ENCODE data around the gene KRT37.
"Not testable (repeated sequence)": the region's sequence is repeated elsewhere in the genome, so short reads cannot be mapped to it uniquely, and the experiment has no call there.

Gene KRT37

GRCh38 chr17:41422586-41422985, 1.8 kb downstream of the KRT37 start:
- not testable (repeated sequence) for H3K79me2 ChIP-seq (ENCODE audit: control insufficient read depth, insufficient read depth, low read length); H3K4me2 ChIP-seq (ENCODE audit: low read length); H2AK5ac ChIP-seq (ENCODE audit: low read length); H3K56ac ChIP-seq (ENCODE audit: low read length); H3K9ac ChIP-seq (ENCODE audit: low read length); H3K36me3 ChIP-seq (ENCODE audit: control insufficient read depth, insufficient read depth, low read length); H3K79me1 ChIP-seq (ENCODE audit: low read length); H2BK15ac ChIP-seq (replicated peaks; ENCODE audit: low read depth); H3K4me3 ChIP-seq (ENCODE audit: low read length); H3K4me1 ChIP-seq (ENCODE audit: control insufficient read depth, low read depth, low read length); H3K4ac ChIP-seq (ENCODE audit: low read depth, low read length); H4K8ac ChIP-seq (ENCODE audit: low read depth, low read length); H3K23ac ChIP-seq (ENCODE audit: low read length); DNase-seq; H2BK5ac ChIP-seq (ENCODE audit: low read length); H3K18ac ChIP-seq (ENCODE audit: low read length); H3K27ac ChIP-seq (ENCODE audit: low read depth, low read length); H3K27me3 ChIP-seq (ENCODE audit: insufficient read depth, low read length, poor library complexity); H2BK120ac ChIP-seq (ENCODE audit: low read depth, low read length); H4K5ac ChIP-seq (ENCODE audit: low read length)
- no CpG with 5 or more reads among the region's 11 CpGs for WGBS (ENCODE audit: extremely low coverage, insufficient coverage, low lambda C conversion rate)

GRCh38 chr17:41421617-41422016, 2.8 kb downstream of the KRT37 start:
- Histone ChIP-seq H3K4me3 (ENCODE audit: low read length) (no peak overlapping the region), H4K8ac (ENCODE audit: low read depth, low read length) (no peak overlapping the region), H3K56ac (ENCODE audit: low read length) (no peak overlapping the region), H2AK5ac (ENCODE audit: low read length) (no peak overlapping the region), H3K4me1 (ENCODE audit: control insufficient read depth, low read depth, low read length) (no peaks in the 10 kb centered on the region), H3K4me2 (ENCODE audit: low read length) (no peak overlapping the region), H3K79me2 (ENCODE audit: control insufficient read depth, insufficient read depth, low read length) (no peaks in the 10 kb centered on the region), H2BK120ac (ENCODE audit: low read depth, low read length) (no peak overlapping the region), H3K36me3 (ENCODE audit: control insufficient read depth, insufficient read depth, low read length) (no peaks in the 10 kb centered on the region), H2BK5ac (ENCODE audit: low read length) (no peak overlapping the region), H3K4ac (ENCODE audit: low read depth, low read length) (no peak overlapping the region), H2BK15ac (replicated peaks; ENCODE audit: low read depth) (no peak overlapping the region), H3K27ac (ENCODE audit: low read depth, low read length) (no peak overlapping the region), H3K79me1 (ENCODE audit: low read length) (no peaks in the 10 kb centered on the region), H3K18ac (ENCODE audit: low read length) (no peak overlapping the region), H3K9ac (ENCODE audit: low read length) (no peak overlapping the region), H3K27me3 (ENCODE audit: insufficient read depth, low read length, poor library complexity) (no peaks in the 10 kb centered on the region), H4K5ac (ENCODE audit: low read length) (no peak overlapping the region), H3K23ac (ENCODE audit: low read length) (no peak overlapping the region)
- DNase-seq: no peak
- no CpG with 5 or more reads among the region's 4 CpGs for WGBS (ENCODE audit: extremely low coverage, insufficient coverage, low lambda C conversion rate)

GRCh38 chr17:41421116-41421515, 3.3 kb downstream of the KRT37 start:
- H3K4ac ChIP-seq (ENCODE audit: low read depth, low read length): no peak overlapping the region
- no peak for DNase-seq
- no peaks in the 10 kb centered on the region for H3K79me1 ChIP-seq (ENCODE audit: low read length)
- no peaks in the 10 kb centered on the region for H3K79me2 ChIP-seq (ENCODE audit: control insufficient read depth, insufficient read depth, low read length)
- no peak overlapping the region for H4K8ac ChIP-seq (ENCODE audit: low read depth, low read length)
- no peak overlapping the region for H3K4me3 ChIP-seq (ENCODE audit: low read length)
- H2AK5ac ChIP-seq (ENCODE audit: low read length): no peak overlapping the region
- no peak overlapping the region for H4K5ac ChIP-seq (ENCODE audit: low read length)
- H2BK5ac ChIP-seq (ENCODE audit: low read length): no peak overlapping the region
- H3K18ac ChIP-seq (ENCODE audit: low read length): no peak overlapping the region
- no peak overlapping the region for H3K9ac ChIP-seq (ENCODE audit: low read length)
- WGBS (ENCODE audit: extremely low coverage, insufficient coverage, low lambda C conversion rate): no CpG with 5 or more reads among the region's 9 CpGs
- no peaks in the 10 kb centered on the region for H3K27me3 ChIP-seq (ENCODE audit: insufficient read depth, low read length, poor library complexity)
- no peak overlapping the region for H3K4me2 ChIP-seq (ENCODE audit: low read length)
- H3K36me3 ChIP-seq (ENCODE audit: control insufficient read depth, insufficient read depth, low read length): no peaks in the 10 kb centered on the region
- H2BK120ac ChIP-seq (ENCODE audit: low read depth, low read length): no peak overlapping the region
- no peak overlapping the region for H3K23ac ChIP-seq (ENCODE audit: low read length)
- H3K4me1 ChIP-seq (ENCODE audit: control insufficient read depth, low read depth, low read length): no peaks in the 10 kb centered on the region
- no peak overlapping the region for H2BK15ac ChIP-seq (replicated peaks; ENCODE audit: low read depth)
- H3K56ac ChIP-seq (ENCODE audit: low read length): no peak overlapping the region
- no peak overlapping the region for H3K27ac ChIP-seq (ENCODE audit: low read depth, low read length)

GRCh38 chr17:41420134-41420533, 4.3 kb downstream of the KRT37 start:
- Histone ChIP-seq H3K23ac (ENCODE audit: low read length) (no peak overlapping the region), H3K9ac (ENCODE audit: low read length) (no peak overlapping the region), H2AK5ac (ENCODE audit: low read length) (no peak overlapping the region), H2BK120ac (ENCODE audit: low read depth, low read length) (no peak overlapping the region), H4K8ac (ENCODE audit: low read depth, low read length) (no peak overlapping the region), H3K4me2 (ENCODE audit: low read length) (no peak overlapping the region), H3K27ac (ENCODE audit: low read depth, low read length) (no peak overlapping the region), H3K4me3 (ENCODE audit: low read length) (no peak overlapping the region), H3K18ac (ENCODE audit: low read length) (no peak overlapping the region), H3K79me1 (ENCODE audit: low read length) (no peaks in the 10 kb centered on the region), H3K4me1 (ENCODE audit: control insufficient read depth, low read depth, low read length) (no peaks in the 10 kb centered on the region), H3K79me2 (ENCODE audit: control insufficient read depth, insufficient read depth, low read length) (no peaks in the 10 kb centered on the region), H4K5ac (ENCODE audit: low read length) (no peak overlapping the region), H3K4ac (ENCODE audit: low read depth, low read length) (no peak overlapping the region), H3K27me3 (ENCODE audit: insufficient read depth, low read length, poor library complexity) (no peaks in the 10 kb centered on the region), H3K36me3 (ENCODE audit: control insufficient read depth, insufficient read depth, low read length) (no peaks in the 10 kb centered on the region), H2BK5ac (ENCODE audit: low read length) (no peak overlapping the region), H3K56ac (ENCODE audit: low read length) (no peak overlapping the region), H2BK15ac (replicated peaks; ENCODE audit: low read depth) (no peak overlapping the region)
- DNase-seq: no peak
- no CpG with 5 or more reads among the region's 4 CpGs for WGBS (ENCODE audit: extremely low coverage, insufficient coverage, low lambda C conversion rate)

- no peak overlapping the region for H3K9ac ChIP-seq (ENCODE audit: low read length)
- WGBS (ENCODE audit: extremely low coverage, insufficient coverage, low lambda C conversion rate): no CpG with 5 or more reads among the region's 4 CpGs
Observed at GRCh38 chr17:41419716-41420115, 4.7 kb downstream of the KRT37 start.

GRCh38 chr17:41418116-41418860, 6.1 kb downstream of the KRT37 start:
- DNase-seq: no peak
- no peak overlapping the region for H2BK5ac ChIP-seq (ENCODE audit: low read length)
- no peaks in the 10 kb centered on the region for H3K79me2 ChIP-seq (ENCODE audit: control insufficient read depth, insufficient read depth, low read length)
- H3K4me1 ChIP-seq (ENCODE audit: control insufficient read depth, low read depth, low read length): peaks cover 5% of the 10 kb centered on the region
- no peak overlapping the region for H3K23ac ChIP-seq (ENCODE audit: low read length)
- H3K4me3 ChIP-seq (ENCODE audit: low read length): no peak overlapping the region
- no peaks in the 10 kb centered on the region for H3K27me3 ChIP-seq (ENCODE audit: insufficient read depth, low read length, poor library complexity)
- H4K5ac ChIP-seq (ENCODE audit: low read length): no peak overlapping the region
- no peak overlapping the region for H3K4ac ChIP-seq (ENCODE audit: low read depth, low read length)
- no peak overlapping the region for H3K18ac ChIP-seq (ENCODE audit: low read length)
- no peak overlapping the region for H2BK15ac ChIP-seq (replicated peaks; ENCODE audit: low read depth)
- no peak overlapping the region for H2AK5ac ChIP-seq (ENCODE audit: low read length)
- H3K9ac ChIP-seq (ENCODE audit: low read length): no peak overlapping the region
- H3K79me1 ChIP-seq (ENCODE audit: low read length): no peaks in the 10 kb centered on the region
- H3K4me2 ChIP-seq (ENCODE audit: low read length): no peak overlapping the region
- H4K8ac ChIP-seq (ENCODE audit: low read depth, low read length): no peak overlapping the region
- H2BK120ac ChIP-seq (ENCODE audit: low read depth, low read length): no peak overlapping the region
- no peak overlapping the region for H3K27ac ChIP-seq (ENCODE audit: low read depth, low read length)
- no peak overlapping the region for H3K56ac ChIP-seq (ENCODE audit: low read length)
- no peaks in the 10 kb centered on the region for H3K36me3 ChIP-seq (ENCODE audit: control insufficient read depth, insufficient read depth, low read length)
- no CpG with 5 or more reads among the region's 7 CpGs for WGBS (ENCODE audit: extremely low coverage, insufficient coverage, low lambda C conversion rate)

More at GRCh38 chr17:41419716-41420115, 4.7 kb downstream of the KRT37 start:
- DNase-seq: no peak
- Histone ChIP-seq H3K27ac (ENCODE audit: low read depth, low read length) (no peak overlapping the region), H3K27me3 (ENCODE audit: insufficient read depth, low read length, poor library complexity) (no peaks in the 10 kb centered on the region), H2AK5ac (ENCODE audit: low read length) (no peak overlapping the region), H3K23ac (ENCODE audit: low read length) (no peak overlapping the region), H2BK5ac (ENCODE audit: low read length) (no peak overlapping the region), H3K4ac (ENCODE audit: low read depth, low read length) (no peak overlapping the region), H3K4me1 (ENCODE audit: control insufficient read depth, low read depth, low read length) (no peaks in the 10 kb centered on the region), H3K18ac (ENCODE audit: low read length) (no peak overlapping the region), H3K79me2 (ENCODE audit: control insufficient read depth, insufficient read depth, low read length) (no peaks in the 10 kb centered on the region), H3K79me1 (ENCODE audit: low read length) (no peaks in the 10 kb centered on the region), H2BK120ac (ENCODE audit: low read depth, low read length) (no peak overlapping the region), H3K36me3 (ENCODE audit: control insufficient read depth, insufficient read depth, low read length) (no peaks in the 10 kb centered on the region), H3K56ac (ENCODE audit: low read length) (no peak overlapping the region), H3K4me2 (ENCODE audit: low read length) (no peak overlapping the region), H2BK15ac (replicated peaks; ENCODE audit: low read depth) (no peak overlapping the region), H4K8ac (ENCODE audit: low read depth, low read length) (no peak overlapping the region), H4K5ac (ENCODE audit: low read length) (no peak overlapping the region), H3K4me3 (ENCODE audit: low read length) (no peak overlapping the region)

Measured in mesendoderm (in vitro differentiated cells).